GM12891 (cell line): ENCODE data around the gene CLRN3.

Source experiments
- DNase-seq: peaks from one replicate; pipeline ENCODE4 v3.0.0; 2011; ENCODE audit warnings: low spot score; ENCODE audit not compliant: insufficient read length
- FAIRE-seq: peaks from 2 replicates; lab custom pipeline; 2011; peaks lifted over from hg19 to GRCh38; lab: Jason Lieb, UNC
- PAX5 ChIP-seq: IDR thresholded peaks from 2 replicates; pipeline ENCODE4 v1.6.1; 2011; ENCODE audit warnings: low read length, moderate library complexity, mild to moderate bottlenecking; ENCODE audit not compliant: insufficient read depth, severe bottlenecking
- POLR2A ChIP-seq: IDR thresholded peaks from 2 replicates; pipeline ENCODE4 v1.6.1; 2011; ENCODE audit warnings: low read depth, low read length, control low read depth
- POLR2AphosphoS5 ChIP-seq: IDR thresholded peaks from 2 replicates; pipeline ENCODE4 v1.6.1; 2011; ENCODE audit warnings: low read depth, low read length, control low read depth
- POU2F2 ChIP-seq: IDR thresholded peaks from 2 replicates; pipeline ENCODE4 v1.6.1; 2011; ENCODE audit warnings: low read depth, mild to moderate bottlenecking, control low read depth, low read length, moderate library complexity
- SPI1 ChIP-seq: IDR thresholded peaks from 2 replicates; pipeline ENCODE4 v1.6.1; 2011; ENCODE audit warnings: low read depth, low read length, control low read depth
- TAF1 ChIP-seq: IDR thresholded peaks from 2 replicates; pipeline ENCODE4 v1.6.1; 2011; ENCODE audit warnings: low read depth, low read length, control low read depth

The CLRN3 gene

GRCh38 chr10:127872011-127872761 is 20.6 kb downstream of the CLRN3 start:
- TF ChIP-seq TAF1, result no peak
- no peak for TF ChIP-seq POU2F2
- TF ChIP-seq PAX5, result no peak
- no peak for FAIRE-seq
- DNase-seq, result no peak

GRCh38 chr10:127871631-127872010 is 21.1 kb downstream of the CLRN3 start:
- no peak for FAIRE-seq
- TF ChIP-seq SPI1, result no peak
- no peak for TF ChIP-seq PAX5
- TF ChIP-seq POU2F2, result no peak
- TF ChIP-seq POLR2A, result no peak
- no peak for TF ChIP-seq POLR2AphosphoS5
- TF ChIP-seq TAF1, result no peak
- DNase-seq, result no peak

GRCh38 chr10:127869329-127869728 is 23.4 kb downstream of the CLRN3 start:
- DNase-seq (no peak), FAIRE-seq (no peak)
- TF ChIP-seq PAX5, result no peak
- TF ChIP-seq TAF1, result no peak
- TF ChIP-seq SPI1, result no peak
- no peak for TF ChIP-seq POLR2AphosphoS5
- no peak for TF ChIP-seq POU2F2
- no peak for TF ChIP-seq POLR2A

GRCh38 chr10:127867805-127868204 is 24.9 kb downstream of the CLRN3 start:
- no peak for DNase-seq
- FAIRE-seq, result no peak
- TF ChIP-seq POLR2AphosphoS5 (no peak), PAX5 (no peak), SPI1 (no peak), POU2F2 (no peak), POLR2A (no peak), TAF1 (no peak)

GRCh38 chr10:127866276-127867013 is 26.3 kb downstream of the CLRN3 start:
- no peak for TF ChIP-seq TAF1
- no peak for TF ChIP-seq POU2F2
- no peak for TF ChIP-seq POLR2A
- TF ChIP-seq SPI1, result no peak
- no peak for TF ChIP-seq PAX5
- TF ChIP-seq POLR2AphosphoS5, result no peak
- DNase-seq (no peak), FAIRE-seq (no peak)

GRCh38 chr10:127863231-127863825 is 29.4 kb downstream of the CLRN3 start:
- no peak for FAIRE-seq
- DNase-seq, result no peak
- TF ChIP-seq POLR2AphosphoS5 (no peak), POU2F2 (no peak), SPI1 (no peak), TAF1 (no peak), PAX5 (no peak), POLR2A (no peak)

- FAIRE-seq (no peak), DNase-seq (no peak)
- no peak for TF ChIP-seq TAF1
- TF ChIP-seq POU2F2, result no peak
- no peak for TF ChIP-seq PAX5
- TF ChIP-seq POLR2AphosphoS5, result no peak
- TF ChIP-seq POLR2A, result no peak
- TF ChIP-seq SPI1, result no peak
Measured at GRCh38 chr10:127860592-127860991, 32.1 kb downstream of the CLRN3 start.

GRCh38 chr10:127855976-127856375 is 36.8 kb downstream of the CLRN3 start:
- DNase-seq (no peak), FAIRE-seq (no peak)
- TF ChIP-seq POLR2AphosphoS5, result no peak
- TF ChIP-seq SPI1, result no peak
- TF ChIP-seq POLR2A, result no peak
- no peak for TF ChIP-seq TAF1
- TF ChIP-seq PAX5, result no peak
- TF ChIP-seq POU2F2, result no peak

- TF ChIP-seq PAX5 (no peak), SPI1 (no peak), TAF1 (no peak)
- DNase-seq (no peak), FAIRE-seq (no peak)
Measured at GRCh38 chr10:127855591-127855881, 37.2 kb downstream of the CLRN3 start.
